ENCODE results near the gene GPR107.

GPR107 gene

DNA sequence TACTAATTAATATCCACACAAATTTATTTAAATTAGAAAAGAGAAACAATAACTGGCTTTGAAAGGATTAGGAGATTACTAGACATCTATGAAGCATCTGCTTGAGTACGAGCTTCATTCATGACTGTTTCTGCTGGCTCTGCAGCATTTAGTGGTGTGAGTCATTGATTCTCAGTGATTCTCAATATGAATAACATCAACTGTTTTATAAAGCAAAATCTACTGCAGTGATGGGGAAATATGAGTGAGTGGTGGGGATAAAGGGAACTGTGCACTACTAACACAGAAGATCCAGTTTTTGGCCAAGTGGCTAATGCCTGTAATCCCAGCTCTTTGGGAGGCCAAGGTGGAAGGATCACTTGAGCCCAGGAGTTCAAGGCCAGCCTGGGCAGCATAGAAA, 19.1 kb upstream of the GPR107 start:
- H4K20me1 ChIP-seq (ENCODE audit: insufficient read depth): 0 out of 2 replicates have a peak, but pooled peaks cover under 1% of the 10 kb centered on the region
- H3K79me2 ChIP-seq (ENCODE audit: insufficient read depth, low read depth): peaks cover 82% of the 10 kb centered on the region
- H3K4me1 ChIP-seq (ENCODE audit: low read depth, poor library complexity, severe bottlenecking): peaks cover 44% of the 10 kb centered on the region

DNA sequence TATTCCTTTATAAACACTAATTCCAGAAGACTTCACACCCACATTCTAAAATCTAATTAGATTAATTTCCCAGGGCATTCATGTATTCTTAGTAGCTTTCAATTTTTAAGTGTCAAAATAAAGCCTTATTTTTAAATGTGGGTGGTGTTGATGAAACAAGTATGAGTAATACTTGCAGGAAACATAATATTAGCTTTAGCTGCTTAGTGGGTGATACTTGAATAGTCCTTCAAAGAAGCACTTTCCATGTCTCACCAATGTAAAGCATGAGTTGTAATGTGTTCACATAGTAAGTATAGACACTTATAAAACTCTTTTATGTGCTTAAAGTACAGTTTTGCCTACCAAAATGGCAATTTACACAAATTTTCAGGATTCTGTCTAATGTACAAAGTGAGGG, 17.6 kb upstream of the GPR107 start:
- no peaks in the 10 kb centered on the region for H3K27me3 ChIP-seq (ENCODE audit: insufficient read depth, low read depth)
- no peak overlapping the region for H3K4me3 ChIP-seq (IDR thresholded peaks at IDR 0.05; ENCODE audit: insufficient read depth, low read depth, low read length)
- H3K36me3 ChIP-seq (ENCODE audit: insufficient read depth): no peaks in the 10 kb centered on the region
- no peak overlapping the region for H3K9ac ChIP-seq
- no peak overlapping the region for H2AFZ ChIP-seq (ENCODE audit: low read depth)
- H3K4me2 ChIP-seq: no peak overlapping the region
- peaks cover 47% of the 10 kb centered on the region for H3K4me1 ChIP-seq (ENCODE audit: low read depth, poor library complexity, severe bottlenecking)
- H4K20me1 ChIP-seq (ENCODE audit: insufficient read depth): peaks cover 10% of the 10 kb centered on the region; the same call in 1 of the 2 replicates
- H3K27ac ChIP-seq: no peak overlapping the region
- H3K79me2 ChIP-seq (ENCODE audit: insufficient read depth, low read depth): peaks cover 84% of the 10 kb centered on the region
- TF ChIP-seq, protein P1, sequence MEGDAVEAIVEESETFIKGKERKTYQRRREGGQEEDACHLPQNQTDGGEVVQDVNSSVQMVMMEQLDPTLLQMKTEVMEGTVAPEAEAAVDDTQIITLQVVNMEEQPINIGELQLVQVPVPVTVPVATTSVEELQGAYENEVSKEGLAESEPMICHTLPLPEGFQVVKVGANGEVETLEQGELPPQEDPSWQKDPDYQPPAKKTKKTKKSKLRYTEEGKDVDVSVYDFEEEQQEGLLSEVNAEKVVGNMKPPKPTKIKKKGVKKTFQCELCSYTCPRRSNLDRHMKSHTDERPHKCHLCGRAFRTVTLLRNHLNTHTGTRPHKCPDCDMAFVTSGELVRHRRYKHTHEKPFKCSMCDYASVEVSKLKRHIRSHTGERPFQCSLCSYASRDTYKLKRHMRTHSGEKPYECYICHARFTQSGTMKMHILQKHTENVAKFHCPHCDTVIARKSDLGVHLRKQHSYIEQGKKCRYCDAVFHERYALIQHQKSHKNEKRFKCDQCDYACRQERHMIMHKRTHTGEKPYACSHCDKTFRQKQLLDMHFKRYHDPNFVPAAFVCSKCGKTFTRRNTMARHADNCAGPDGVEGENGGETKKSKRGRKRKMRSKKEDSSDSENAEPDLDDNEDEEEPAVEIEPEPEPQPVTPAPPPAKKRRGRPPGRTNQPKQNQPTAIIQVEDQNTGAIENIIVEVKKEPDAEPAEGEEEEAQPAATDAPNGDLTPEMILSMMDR (conservative IDR thresholded peaks at IDR 0.05; ENCODE audit: low read depth, low read length): no peak

More for the DNA sequence above, 19.1 kb upstream of the GPR107 start:
- Histone ChIP-seq H3K27me3 (ENCODE audit: insufficient read depth, low read depth) (no peaks in the 10 kb centered on the region), H3K36me3 (ENCODE audit: insufficient read depth) (no peaks in the 10 kb centered on the region), H3K9ac (no peak overlapping the region), H3K4me3 (IDR thresholded peaks at IDR 0.05; ENCODE audit: insufficient read depth, low read depth, low read length) (no peak overlapping the region), H3K27ac (no peak overlapping the region), H3K4me2 (no peak overlapping the region), H2AFZ (ENCODE audit: low read depth) (no peak overlapping the region)
- TF ChIP-seq, protein P1 (conservative IDR thresholded peaks at IDR 0.05; ENCODE audit: low read depth, low read length): no peak

DNA sequence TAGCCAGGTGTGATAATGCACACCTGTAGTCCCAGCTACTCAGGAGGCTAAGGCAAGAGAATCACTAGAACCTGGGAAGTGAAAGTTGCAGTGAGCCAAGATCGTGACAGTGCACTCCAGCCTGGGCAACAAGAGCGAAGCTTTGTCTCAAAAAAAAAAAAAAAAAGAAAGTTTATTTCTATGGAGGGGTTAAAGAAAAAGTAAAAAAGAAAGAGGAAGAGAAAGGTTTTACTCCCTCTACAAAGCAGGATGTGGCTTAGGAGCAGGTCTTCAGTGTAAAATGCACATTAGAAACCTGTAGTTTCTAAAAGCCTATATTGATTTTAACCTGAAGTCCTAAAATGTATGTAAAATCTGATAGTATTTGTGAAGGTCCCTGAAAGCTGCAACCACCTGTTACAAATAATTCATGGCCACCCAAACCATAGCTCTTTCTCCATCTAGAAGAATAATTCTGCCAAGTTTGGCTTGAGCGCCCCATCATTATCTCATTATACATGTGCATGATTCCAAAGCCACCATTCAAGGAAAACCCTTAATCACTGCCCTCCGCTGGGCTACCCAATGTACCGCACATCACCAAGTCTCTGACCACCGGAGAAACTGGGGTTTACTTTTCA, 14.1 kb upstream of the GPR107 start:
- H3K79me2 ChIP-seq (ENCODE audit: insufficient read depth, low read depth): peaks cover 73% of the 10 kb centered on the region
- H3K4me1 ChIP-seq (ENCODE audit: low read depth, poor library complexity, severe bottlenecking): peaks cover 46% of the 10 kb centered on the region
- H3K9ac ChIP-seq: no peak overlapping the region
- H3K4me2 ChIP-seq: peak overlapping the region; percentile 50; the same call in 1 of the 2 replicates
- peaks cover 10% of the 10 kb centered on the region; the same call in 1 of the 2 replicates for H4K20me1 ChIP-seq (ENCODE audit: insufficient read depth)
- H2AFZ ChIP-seq (ENCODE audit: low read depth): no peak overlapping the region
- H3K27ac ChIP-seq: no peak overlapping the region
- H3K27me3 ChIP-seq (ENCODE audit: insufficient read depth, low read depth): no peaks in the 10 kb centered on the region; the same call in 1 of the 2 replicates
- no peak overlapping the region for H3K4me3 ChIP-seq (IDR thresholded peaks at IDR 0.05; ENCODE audit: insufficient read depth, low read depth, low read length)
- TF ChIP-seq, protein P1 (conservative IDR thresholded peaks at IDR 0.05; ENCODE audit: low read depth, low read length): no peak
- H3K36me3 ChIP-seq (ENCODE audit: insufficient read depth): no peaks in the 10 kb centered on the region

DNA sequence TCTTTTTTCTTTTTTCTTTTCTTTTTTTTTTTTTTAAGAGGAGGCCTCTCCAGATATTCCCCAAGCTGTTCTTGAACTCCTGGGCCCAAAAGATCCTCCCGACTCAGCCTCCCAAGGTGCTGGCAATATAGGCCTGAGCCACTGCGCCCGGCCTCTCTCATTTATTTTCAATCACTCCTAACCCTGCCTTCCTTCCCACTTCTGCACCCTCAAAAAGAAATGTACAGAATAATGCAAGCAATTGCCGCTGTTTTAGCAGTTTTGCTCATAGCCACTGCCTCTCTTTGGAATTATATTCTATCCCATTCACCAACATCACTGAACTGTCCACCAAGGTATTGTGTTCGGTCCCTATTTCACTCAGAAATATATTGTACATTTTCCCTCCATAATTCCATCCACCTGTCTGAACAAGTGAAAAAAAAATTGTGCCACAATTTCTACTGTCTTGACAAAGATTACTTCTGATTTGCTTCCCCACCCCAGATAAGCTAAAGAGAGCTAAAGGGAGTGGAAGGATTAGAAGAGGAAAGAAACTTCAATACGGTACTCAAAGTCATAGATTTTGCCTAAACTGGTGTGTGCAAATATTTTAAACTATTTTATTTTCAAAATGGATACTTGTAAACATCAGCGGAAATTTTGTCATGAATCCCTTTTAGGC, 12.6 kb upstream of the GPR107 start:
- peak overlapping the region; percentile 73; the same call in 1 of the 2 replicates for H3K9ac ChIP-seq

More for the DNA sequence above, 12.6 kb upstream of the GPR107 start:
- H3K27ac ChIP-seq: no peak overlapping the region
- peaks cover 60% of the 10 kb centered on the region for H3K79me2 ChIP-seq (ENCODE audit: insufficient read depth, low read depth)
- H3K36me3 ChIP-seq (ENCODE audit: insufficient read depth): no peaks in the 10 kb centered on the region
- TF ChIP-seq, protein P1 (conservative IDR thresholded peaks at IDR 0.05; ENCODE audit: low read depth, low read length): no peak
- H3K4me1 ChIP-seq (ENCODE audit: low read depth, poor library complexity, severe bottlenecking): peaks cover 46% of the 10 kb centered on the region
- H4K20me1 ChIP-seq (ENCODE audit: insufficient read depth): peaks cover 10% of the 10 kb centered on the region; the same call in 1 of the 2 replicates
- H3K4me3 ChIP-seq (IDR thresholded peaks at IDR 0.05; ENCODE audit: insufficient read depth, low read depth, low read length): no peak overlapping the region
- peak overlapping the region; percentile 66 for H3K4me2 ChIP-seq
- no peak overlapping the region for H2AFZ ChIP-seq (ENCODE audit: low read depth)
- H3K27me3 ChIP-seq (ENCODE audit: insufficient read depth, low read depth): no peaks in the 10 kb centered on the region; the same call in 1 of the 2 replicates

All from KMS-11 (cell line).